ENCODE data around the gene EFCAB6. TPM values are rescaled to one million over a fixed set of nuclear protein-coding genes. Genes with fewer than 3 reads are reported as not detected.

Gene EFCAB6
- total RNA-seq, 1 experiment from 2014 or later, result 0.94 TPM

- no peak for TF ChIP-seq ARID4B (CRISPR knock-in tag; IDR thresholded peaks at IDR 0.05; ENCODE audit: borderline replicate concordance)
Measured at GRCh38 chr22:43618517-43618916, 193.6 kb downstream of the EFCAB6 start (continued).

GRCh38 chr22:43616645-43617044, 195.5 kb downstream of the EFCAB6 start:
- H3K36me3 Mint-ChIP-seq, result peaks cover 7% of the 10 kb centered on the region
- no peaks in the 10 kb centered on the region; the same call in 1 of the 2 replicates for H3K27me3 Mint-ChIP-seq (ENCODE audit: low read depth)
- POLR2A ChIA-PET, result no interaction called here
- CTCF ChIA-PET, result no interaction called here
- H3K9me3 Mint-ChIP-seq, result peaks cover 21% of the 10 kb centered on the region
- DNase-seq (ENCODE audit: low spot score), result no peak
- TF ChIP-seq NR3C1 (CRISPR knock-in tag; conservative IDR thresholded peaks at IDR 0.05; ENCODE audit: low read depth) (no peak), GRHL2 (CRISPR knock-in tag; IDR thresholded peaks at IDR 0.05; ENCODE audit: insufficient replicate concordance, severe bottlenecking) (no peak), PRDM15 (CRISPR knock-in tag; IDR thresholded peaks at IDR 0.05) (no peak), HMGA2 (CRISPR knock-in tag; IDR thresholded peaks at IDR 0.05) (no peak), ZNF138 (CRISPR knock-in tag; conservative IDR thresholded peaks at IDR 0.05) (no peak), JUN (CRISPR knock-in tag; IDR thresholded peaks at IDR 0.05) (no peak), MXD4 (CRISPR knock-in tag; IDR thresholded peaks at IDR 0.05; ENCODE audit: borderline replicate concordance) (no peak), CREM (CRISPR knock-in tag; IDR thresholded peaks at IDR 0.05) (no peak), ZSCAN18 (CRISPR knock-in tag; IDR thresholded peaks at IDR 0.05) (no peak), FOXP1 (CRISPR knock-in tag; IDR thresholded peaks at IDR 0.05; ENCODE audit: borderline replicate concordance) (no peak), ZNF317 (CRISPR knock-in tag; IDR thresholded peaks at IDR 0.05; ENCODE audit: borderline replicate concordance, low read depth) (no peak), USF2 (CRISPR knock-in tag; IDR thresholded peaks at IDR 0.05) (no peak), E2F4 (CRISPR knock-in tag; IDR thresholded peaks at IDR 0.05; ENCODE audit: borderline replicate concordance, low read depth) (no peak), ZNF671 (CRISPR knock-in tag; IDR thresholded peaks at IDR 0.05) (no peak), ZNF219 (CRISPR knock-in tag; IDR thresholded peaks at IDR 0.05; ENCODE audit: borderline replicate concordance) (no peak), ETV6 (CRISPR knock-in tag; IDR thresholded peaks at IDR 0.05) (no peak), ZBTB43 (CRISPR knock-in tag; IDR thresholded peaks at IDR 0.05) (no peak), ATF3 (CRISPR knock-in tag; conservative IDR thresholded peaks at IDR 0.05) (no peak), ZNF121 (CRISPR knock-in tag; IDR thresholded peaks at IDR 0.05) (no peak)
- H3K4me3 Mint-ChIP-seq, result no peak overlapping the region
- no peak for ATAC-seq
- no peak overlapping the region for H3K27ac Mint-ChIP-seq
- H3K4me1 Mint-ChIP-seq, result no peaks in the 10 kb centered on the region
